ENCODE results near the gene ITGA1.

Gene ITGA1

GRCh38 chr5:52799983-52800393 is 12.3 kb downstream of the ITGA1 start (continued):
- no peak for TF ChIP-seq ZNF645 (tag by site-specific recombination; IDR thresholded peaks at IDR 0.05)
- TF ChIP-seq SCRT2 (tag by site-specific recombination; IDR thresholded peaks at IDR 0.05) = peak; percentile 92
- no peak; the same call in 1 of the 2 replicates for TF ChIP-seq ZNF501 (tag by site-specific recombination; IDR thresholded peaks at IDR 0.05)
- no peak for TF ChIP-seq ZNF768 (tag by site-specific recombination; IDR thresholded peaks at IDR 0.05)
- peak; percentile 77 for TF ChIP-seq ZBTB26 (tag by site-specific recombination; optimal IDR thresholded peaks at IDR 0.05)
- peak; percentile 56; the same call in 1 of the 2 replicates for TF ChIP-seq ZNF660 (tag by site-specific recombination; IDR thresholded peaks at IDR 0.05)
- TF ChIP-seq ZNF148 (tag by site-specific recombination; IDR thresholded peaks at IDR 0.05; ENCODE audit: borderline replicate concordance) = no peak
- no peak for TF ChIP-seq MYNN (tag by site-specific recombination; IDR thresholded peaks at IDR 0.05; ENCODE audit: borderline replicate concordance)
- TF ChIP-seq PBX3 (CRISPR knock-in tag; IDR thresholded peaks at IDR 0.05) = no peak
- TF ChIP-seq PRDM6 (tag by site-specific recombination; IDR thresholded peaks at IDR 0.05) = no peak
- TF ChIP-seq ZNF530 (tag by site-specific recombination; IDR thresholded peaks at IDR 0.05; ENCODE audit: low read depth) = no peak
- TF ChIP-seq ZNF585B (tag by site-specific recombination; IDR thresholded peaks at IDR 0.05) = no peak
- TF ChIP-seq ZNF610 (tag by site-specific recombination; IDR thresholded peaks at IDR 0.05; ENCODE audit: borderline replicate concordance) = no peak; the same call in 1 of the 2 replicates
- peak; percentile 87 for TF ChIP-seq ZSCAN16 (tag by site-specific recombination; IDR thresholded peaks at IDR 0.05)
- no peak for TF ChIP-seq ZNF514 (tag by site-specific recombination; IDR thresholded peaks at IDR 0.05)
- no peak for TF ChIP-seq ZNF266 (tag by site-specific recombination; IDR thresholded peaks at IDR 0.05; ENCODE audit: low read depth)
- TF ChIP-seq SCRT1 (tag by site-specific recombination; IDR thresholded peaks at IDR 0.05; ENCODE audit: borderline replicate concordance) = no peak
- peak; percentile 83 for TF ChIP-seq ZIC2 (tag by site-specific recombination; IDR thresholded peaks at IDR 0.05)
- TF ChIP-seq RBAK (tag by site-specific recombination; IDR thresholded peaks at IDR 0.05) = no peak
- no peak for TF ChIP-seq ZBTB49 (tag by site-specific recombination; IDR thresholded peaks at IDR 0.05; ENCODE audit: low read depth)
- no peak for TF ChIP-seq ZNF596 (tag by site-specific recombination; IDR thresholded peaks at IDR 0.05)
- TF ChIP-seq ZNF488 (tag by site-specific recombination; IDR thresholded peaks at IDR 0.05) = no peak
- TF ChIP-seq HOXD13 (CRISPR knock-in tag; IDR thresholded peaks at IDR 0.05; ENCODE audit: borderline replicate concordance) = 0 out of 2 replicates have a peak, but pooled peaks have one; percentile 0
- TF ChIP-seq TRIM28 (IDR thresholded peaks at IDR 0.05; ENCODE audit: borderline replicate concordance, low read length) = no peak
- TF ChIP-seq ZNF677 (tag by site-specific recombination; IDR thresholded peaks at IDR 0.05) = no peak
- no peak for TF ChIP-seq ZNF132 (tag by site-specific recombination; IDR thresholded peaks at IDR 0.05; ENCODE audit: borderline replicate concordance)
- no peak for TF ChIP-seq SP7 (tag by site-specific recombination; IDR thresholded peaks at IDR 0.05)
- TF ChIP-seq ZNF23 (tag by site-specific recombination; IDR thresholded peaks at IDR 0.05; ENCODE audit: borderline replicate concordance) = no peak
- TF ChIP-seq SALL2 (tag by site-specific recombination; IDR thresholded peaks at IDR 0.05; ENCODE audit: borderline replicate concordance) = no peak
- no peak for TF ChIP-seq ZNF548 (tag by site-specific recombination; IDR thresholded peaks at IDR 0.05)
- no peak for TF ChIP-seq ZFP37 (tag by site-specific recombination; IDR thresholded peaks at IDR 0.05)
